ENCODE measurements around the gene CANT1. TPM values are rescaled to one million over a fixed set of nuclear protein-coding genes. Genes with fewer than 3 reads are reported as not detected.

CANT1 gene
- total RNA-seq, 2 experiments from 2014 or later, result 48.7 to 51.0 TPM

DNA sequence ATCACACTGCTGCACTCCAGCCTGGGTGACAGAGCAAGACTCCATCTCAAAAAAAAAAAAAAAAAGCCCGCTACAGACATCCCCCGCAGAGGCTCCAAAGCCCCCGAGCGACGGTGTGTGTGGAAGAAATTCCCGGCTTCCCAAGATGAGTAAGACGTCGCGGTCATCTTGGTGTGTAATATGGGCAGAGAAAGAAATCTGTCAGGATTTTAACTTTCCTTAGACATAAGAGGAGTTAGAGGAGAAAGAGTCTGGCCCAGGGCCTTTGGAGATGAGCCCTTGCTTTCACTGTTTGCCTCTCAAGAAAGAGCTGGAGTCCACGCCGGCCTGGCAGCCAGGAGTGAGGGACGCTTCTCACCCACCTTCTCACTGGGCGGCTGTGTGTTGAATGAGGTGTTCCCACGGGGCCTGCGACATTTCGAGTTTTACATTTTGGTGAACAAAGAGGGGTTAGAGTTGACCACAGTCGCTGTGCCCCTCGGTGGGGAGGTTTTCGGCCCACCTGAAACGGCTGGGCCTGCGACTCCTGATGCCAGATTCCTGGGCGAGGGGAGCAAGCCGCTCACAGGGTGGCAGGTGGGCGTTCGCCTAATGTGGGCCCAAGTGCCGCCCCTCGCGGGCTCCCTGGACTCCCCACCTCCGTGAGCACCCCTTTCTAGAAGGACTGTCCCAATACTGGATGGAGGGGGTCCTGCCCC lies 32.3 kb upstream of the CANT1 start:
- no peaks in the 10 kb centered on the region for H3K4me1 Mint-ChIP-seq (ENCODE audit: low read depth)
- no peak overlapping the region for H3K4me3 Mint-ChIP-seq
- H3K27me3 Mint-ChIP-seq (ENCODE audit: low read depth), result peaks cover 3% of the 10 kb centered on the region
- H3K27ac Mint-ChIP-seq, result no peak overlapping the region
- no peaks in the 10 kb centered on the region for H3K9me3 Mint-ChIP-seq
- no peaks in the 10 kb centered on the region for H3K36me3 Mint-ChIP-seq (ENCODE audit: low read depth)
- intact Hi-C loops (cut with micrococcal nuclease), result loop anchor here (1.0 to 2.0 kb wide), 2 partner anchors 23 to 55 kb away; no protein-coding TSS in a partner anchor
- DNase-seq, result no peak
- CTCF ChIA-PET, result interaction anchor here (0.8 to 1.6 kb wide), 9 partner anchors 9 to 63 kb away, joined by 3 to 13 read pairs (median 4); partner anchors contain the start of gene LGALS3BP

GRCh38 chr17:79041041-79041570 lies 31.5 kb upstream of the CANT1 start:
- Mint-ChIP-seq H3K9me3 (no peaks in the 10 kb centered on the region), H3K27ac (no peak overlapping the region), H3K36me3 (ENCODE audit: low read depth) (no peaks in the 10 kb centered on the region), H3K4me3 (no peak overlapping the region), H3K4me1 (ENCODE audit: low read depth) (no peaks in the 10 kb centered on the region), H3K27me3 (ENCODE audit: low read depth) (peaks cover 3% of the 10 kb centered on the region)
- intact Hi-C loops (cut with micrococcal nuclease), result no loop called here
- no peak for DNase-seq
- CTCF ChIA-PET, result interaction anchor here (0.6 to 1.6 kb wide), 5 partner anchors 8 to 790 kb away, joined by 3 to 6 read pairs (median 4); no protein-coding TSS in a partner anchor

DNA sequence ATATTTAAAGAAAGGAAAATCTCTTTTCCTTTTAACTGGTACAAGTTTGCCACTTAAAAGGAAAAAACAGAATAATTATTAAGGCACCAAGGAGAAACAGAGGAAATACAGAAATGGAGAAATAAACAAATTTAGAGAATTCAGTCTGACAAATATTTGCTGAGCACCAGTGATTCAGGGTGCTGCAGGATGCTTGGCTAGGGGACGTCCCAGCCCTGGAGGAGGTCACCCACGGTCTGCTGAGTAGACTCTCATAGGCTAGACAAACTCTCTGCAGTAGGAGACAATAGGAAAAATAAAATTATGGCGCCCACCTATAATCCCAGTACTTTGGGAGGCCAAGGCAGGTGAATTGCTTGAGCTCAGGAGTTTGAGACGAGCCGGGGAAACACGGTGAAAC lies 30.3 kb upstream of the CANT1 start:
- no peak overlapping the region for H3K27ac Mint-ChIP-seq
- intact Hi-C loops (cut with micrococcal nuclease), result no loop called here
- H3K4me3 Mint-ChIP-seq, result no peak overlapping the region
- no peaks in the 10 kb centered on the region for H3K4me1 Mint-ChIP-seq (ENCODE audit: low read depth)
- no peaks in the 10 kb centered on the region for H3K36me3 Mint-ChIP-seq (ENCODE audit: low read depth)
- CTCF ChIA-PET, result interaction anchor here (1.1 kb wide), 1 partner anchor 8 kb away, joined by 4 read pairs; no protein-coding TSS in a partner anchor
- H3K27me3 Mint-ChIP-seq (ENCODE audit: low read depth), result peaks cover 1% of the 10 kb centered on the region
- DNase-seq, result no peak
- H3K9me3 Mint-ChIP-seq, result no peaks in the 10 kb centered on the region

- CTCF ChIA-PET, result no interaction called here
- no peaks in the 10 kb centered on the region for H3K9me3 Mint-ChIP-seq
- H3K27me3 Mint-ChIP-seq (ENCODE audit: low read depth), result no peaks in the 10 kb centered on the region
- no peak overlapping the region for H3K4me3 Mint-ChIP-seq
- no peak overlapping the region for H3K27ac Mint-ChIP-seq
- intact Hi-C loops (cut with micrococcal nuclease), result no loop called here
- H3K4me1 Mint-ChIP-seq (ENCODE audit: low read depth), result no peaks in the 10 kb centered on the region
- DNase-seq, result no peak
- no peaks in the 10 kb centered on the region for H3K36me3 Mint-ChIP-seq (ENCODE audit: low read depth)
These were observed 29.6 kb upstream of the CANT1 start for GRCh38 chr17:79039171-79039570.

GRCh38 chr17:79038545-79039135 lies 29.1 kb upstream of the CANT1 start:
- Mint-ChIP-seq H3K27me3 (ENCODE audit: low read depth) (no peaks in the 10 kb centered on the region), H3K36me3 (ENCODE audit: low read depth) (no peaks in the 10 kb centered on the region), H3K4me3 (no peak overlapping the region), H3K9me3 (no peaks in the 10 kb centered on the region), H3K4me1 (ENCODE audit: low read depth) (no peaks in the 10 kb centered on the region), H3K27ac (no peak overlapping the region)
- no peak for DNase-seq
- intact Hi-C loops (cut with micrococcal nuclease), result no loop called here
- CTCF ChIA-PET, result no interaction called here

GRCh38 chr17:79036596-79036995 lies 27.0 kb upstream of the CANT1 start:
- H3K36me3 Mint-ChIP-seq (ENCODE audit: low read depth), result no peaks in the 10 kb centered on the region
- no peak overlapping the region for H3K4me3 Mint-ChIP-seq
- H3K4me1 Mint-ChIP-seq (ENCODE audit: low read depth), result no peaks in the 10 kb centered on the region
- intact Hi-C loops (cut with micrococcal nuclease), result no loop called here
- peaks cover 3% of the 10 kb centered on the region for H3K27me3 Mint-ChIP-seq (ENCODE audit: low read depth)
- no peak overlapping the region for H3K27ac Mint-ChIP-seq
- H3K9me3 Mint-ChIP-seq, result no peaks in the 10 kb centered on the region
- CTCF ChIA-PET, result interaction anchor here (0.6 to 1.3 kb wide), 4 partner anchors 9 to 349 kb away, joined by 3 to 8 read pairs (median 4); no protein-coding TSS in a partner anchor
- DNase-seq, result no peak

- no peak overlapping the region for H3K27ac Mint-ChIP-seq
- CTCF ChIA-PET, result interaction anchor here (1.0 to 1.3 kb wide), 3 partner anchors 9 to 51 kb away, joined by 3 to 8 read pairs (median 4); no protein-coding TSS in a partner anchor
- no peaks in the 10 kb centered on the region for H3K9me3 Mint-ChIP-seq
- no peaks in the 10 kb centered on the region for H3K36me3 Mint-ChIP-seq (ENCODE audit: low read depth)
- no peaks in the 10 kb centered on the region for H3K4me1 Mint-ChIP-seq (ENCODE audit: low read depth)
- no peak overlapping the region for H3K4me3 Mint-ChIP-seq
- DNase-seq, result no peak
- intact Hi-C loops (cut with micrococcal nuclease), result no loop called here
- peaks cover 3% of the 10 kb centered on the region for H3K27me3 Mint-ChIP-seq (ENCODE audit: low read depth)
These were observed 26.6 kb upstream of the CANT1 start for GRCh38 chr17:79036181-79036580.

DNA sequence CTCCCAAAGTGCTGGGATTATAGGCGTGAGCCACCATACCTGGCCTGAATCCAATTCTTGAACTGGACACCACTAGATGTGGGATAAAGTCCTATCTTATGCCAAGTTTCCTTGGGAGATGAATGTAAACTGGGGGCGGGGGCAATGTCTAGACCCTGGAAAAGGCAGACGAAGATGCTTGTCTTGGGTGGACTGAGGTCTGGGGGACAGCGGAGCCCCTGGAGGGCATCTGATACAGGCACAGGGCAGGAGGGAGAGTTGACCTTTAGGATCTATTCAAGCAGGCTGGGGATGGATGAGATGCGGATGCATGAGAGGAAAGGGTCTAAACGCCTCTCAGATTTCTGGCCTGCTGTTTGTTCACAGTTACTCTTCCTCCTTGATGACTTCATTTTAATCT lies 26.1 kb upstream of the CANT1 start:
- Mint-ChIP-seq H3K36me3 (ENCODE audit: low read depth) (no peaks in the 10 kb centered on the region), H3K4me1 (ENCODE audit: low read depth) (no peaks in the 10 kb centered on the region), H3K27me3 (ENCODE audit: low read depth) (peaks cover 3% of the 10 kb centered on the region), H3K27ac (no peak overlapping the region), H3K4me3 (no peak overlapping the region), H3K9me3 (no peaks in the 10 kb centered on the region)
- intact Hi-C loops (cut with micrococcal nuclease), result no loop called here
- DNase-seq, result no peak
- CTCF ChIA-PET, result interaction anchor here (1.0 to 1.3 kb wide), 3 partner anchors 10 to 52 kb away, joined by 3 to 8 read pairs (median 4); no protein-coding TSS in a partner anchor

GRCh38 chr17:79034931-79035485 lies 25.4 kb upstream of the CANT1 start:
- Mint-ChIP-seq H3K27me3 (ENCODE audit: low read depth) (peaks cover 3% of the 10 kb centered on the region), H3K4me3 (no peak overlapping the region), H3K9me3 (no peaks in the 10 kb centered on the region), H3K36me3 (ENCODE audit: low read depth) (no peaks in the 10 kb centered on the region), H3K27ac (no peak overlapping the region), H3K4me1 (ENCODE audit: low read depth) (no peaks in the 10 kb centered on the region)
- CTCF ChIA-PET, result interaction anchor here (0.6 to 2.5 kb wide), 2 partner anchors 11 to 159 kb away, joined by 3 to 13 read pairs; no protein-coding TSS in a partner anchor
- intact Hi-C loops (cut with micrococcal nuclease), result no loop called here
- no peak for DNase-seq

DNA sequence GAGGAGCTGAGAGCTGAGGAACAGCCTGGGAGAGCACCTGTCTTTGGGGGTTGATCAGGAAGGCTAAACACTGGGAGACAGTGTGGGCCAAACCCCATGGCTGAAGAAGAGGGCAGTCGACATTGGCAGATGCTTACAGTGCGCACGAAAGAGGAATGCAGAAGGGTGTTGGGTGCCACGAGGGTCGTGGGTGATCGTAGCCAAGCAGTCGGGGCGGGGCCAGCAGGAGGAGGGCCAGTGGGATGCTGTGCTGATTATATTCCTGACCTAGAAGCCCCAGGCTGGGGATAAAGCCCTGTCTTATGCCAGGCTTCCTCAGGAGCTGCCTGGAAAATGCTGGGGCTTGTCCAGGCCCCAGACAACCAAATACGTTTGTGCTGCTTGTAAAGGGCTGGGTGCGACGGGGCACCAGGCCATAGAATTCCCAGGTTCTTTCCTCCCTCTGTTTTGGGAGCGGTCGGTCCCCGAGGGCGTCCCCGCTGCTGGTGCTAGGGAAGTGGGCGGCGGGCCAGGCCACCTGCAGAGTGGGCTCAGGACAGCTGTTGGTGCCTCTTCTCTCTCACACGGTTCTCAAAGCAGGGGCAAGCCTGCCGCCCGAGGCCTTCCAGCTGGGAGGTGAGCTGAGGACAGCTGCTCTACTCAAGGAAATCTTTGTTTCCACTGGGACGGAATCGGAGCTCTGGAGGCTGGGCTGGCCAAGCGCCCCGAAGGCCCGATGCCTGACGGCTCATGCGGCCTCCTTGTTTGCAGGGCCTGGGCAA lies 24.4 kb upstream of the CANT1 start:
- Mint-ChIP-seq H3K27me3 (ENCODE audit: low read depth) (peaks cover 3% of the 10 kb centered on the region), H3K4me3 (no peak overlapping the region), H3K27ac (no peak overlapping the region), H3K36me3 (ENCODE audit: low read depth) (no peaks in the 10 kb centered on the region), H3K9me3 (no peaks in the 10 kb centered on the region), H3K4me1 (ENCODE audit: low read depth) (no peaks in the 10 kb centered on the region)
- intact Hi-C loops (cut with micrococcal nuclease), result no loop called here
- CTCF ChIA-PET, result interaction anchor here (0.7 to 2.5 kb wide), 3 partner anchors 8 to 12 kb away, joined by 4 to 13 read pairs (median 5); no protein-coding TSS in a partner anchor
- no peak for DNase-seq

DNA sequence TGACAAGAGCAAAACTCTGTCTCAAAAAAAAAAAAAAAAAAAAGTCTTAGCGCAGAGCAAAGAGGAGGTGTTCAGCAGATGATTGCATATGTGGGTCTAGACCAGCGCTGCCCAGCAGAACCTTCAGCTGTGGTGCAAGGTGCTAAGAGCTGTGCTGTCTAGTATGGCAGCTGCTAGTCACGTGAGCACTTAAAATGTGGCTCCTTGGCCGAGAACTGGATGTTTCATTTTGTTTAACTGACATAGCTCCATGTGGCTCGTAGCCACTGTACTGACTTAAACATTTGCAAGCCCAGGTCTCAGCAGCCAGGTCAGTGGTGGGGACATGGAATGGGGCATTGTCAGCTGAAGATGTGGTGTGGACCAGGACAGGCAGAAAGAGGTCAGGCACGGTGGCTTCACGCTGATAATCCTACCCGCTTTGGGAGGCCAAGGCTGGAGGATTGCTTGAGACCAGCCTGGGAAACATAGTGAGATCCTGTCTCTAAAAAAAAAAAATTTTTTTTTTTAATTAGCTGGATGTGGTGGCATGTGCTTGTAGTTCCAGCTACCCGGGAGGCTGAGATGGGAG lies 23.6 kb upstream of the CANT1 start:
- intact Hi-C loops (cut with micrococcal nuclease), result no loop called here
- no peaks in the 10 kb centered on the region for H3K4me1 Mint-ChIP-seq (ENCODE audit: low read depth)
- H3K9me3 Mint-ChIP-seq, result no peaks in the 10 kb centered on the region
- H3K27ac Mint-ChIP-seq, result no peak overlapping the region
- no peak overlapping the region for H3K4me3 Mint-ChIP-seq
- no peaks in the 10 kb centered on the region for H3K36me3 Mint-ChIP-seq (ENCODE audit: low read depth)
- DNase-seq, result no peak
- peaks cover 6% of the 10 kb centered on the region for H3K27me3 Mint-ChIP-seq (ENCODE audit: low read depth)
- CTCF ChIA-PET, result interaction anchor here (1.7 to 2.5 kb wide), 3 partner anchors 7 to 12 kb away, joined by 4 to 13 read pairs (median 5); no protein-coding TSS in a partner anchor

All from activated naive CD4-positive, alpha-beta T cell treated with anti-CD3 and anti-CD28 coated beads for 36 hours (primary cell).